HCT116 (cell line): Measurements from ENCODE around the gene COL26A1.

ENCODE experiments used
- CTCF ChIP-seq, 3 experiments: fragments of 200-600 bp in 1 of 3; sonication (generic) in 1 of 3; IDR thresholded peaks in 2 of 3; conservative IDR thresholded peaks in 1 of 3; 2 replicates each; pipeline ENCODE4 v1.5.1; 2012 to 2017; ENCODE audit warnings: low read depth in 2 of 3, low read length in 2 of 3, antibody characterized with exemption in 1 of 3, borderline replicate concordance in 1 of 3, control low read depth in 1 of 3, mild to moderate bottlenecking in 1 of 3, mixed read lengths in 1 of 3, mixed run types in 1 of 3, moderate library complexity in 1 of 3; ENCODE audit not compliant: insufficient read depth in 1 of 3
- EZH2 ChIP-seq: fragments of 200-600 bp; sonication (generic); IDR thresholded peaks from 2 replicates; pipeline ENCODE4 v1.6.1; 2017; ENCODE audit warnings: antibody characterized with exemption, mixed run types
- EZH2phosphoT487 ChIP-seq: fragments of 200-600 bp; IDR thresholded peaks from 2 replicates; pipeline ENCODE4 v1.6.1; 2018; ENCODE audit warnings: antibody characterized with exemption, borderline replicate concordance
- FOSL1 ChIP-seq: IDR thresholded peaks from 2 replicates; pipeline ENCODE4 v1.6.1; 2012; ENCODE audit warnings: low read depth
- MAX ChIP-seq: IDR thresholded peaks from 2 replicates; pipeline ENCODE4 v1.6.1; 2012
- POLR2AphosphoS5 ChIP-seq: IDR thresholded peaks from 2 replicates; pipeline ENCODE4 v1.6.1; 2011; ENCODE audit warnings: mild to moderate bottlenecking, low read depth, low read length, moderate library complexity
- YY1 ChIP-seq: IDR thresholded peaks from 2 replicates; pipeline ENCODE4 v1.6.1; 2011; ENCODE audit warnings: low read length, low read depth, moderate library complexity, mild to moderate bottlenecking; ENCODE audit not compliant: insufficient replicate concordance; ENCODE audit errors: extremely low read depth
- ZBTB33 ChIP-seq: IDR thresholded peaks from 2 replicates; pipeline ENCODE4 v1.6.1; 2011; ENCODE audit warnings: mild to moderate bottlenecking, low read length, moderate library complexity; ENCODE audit not compliant: insufficient replicate concordance; ENCODE audit errors: extremely low read depth
- ZNF274 ChIP-seq: fragments of 200-500 bp; sonication (Bioruptor generic); IDR thresholded peaks from 2 replicates; pipeline ENCODE4 v1.6.1; 2014; ENCODE audit warnings: mild to moderate bottlenecking, low read depth, low read length, inconsistent platforms

- TF ChIP-seq POLR2AphosphoS5 (no peak), YY1 (no peak), EZH2phosphoT487 (no peak), CTCF (IDR thresholded peaks at IDR 0.05 in 2 of 3, conservative IDR thresholded peaks at IDR 0.05 in 1 of 3; ENCODE audit: borderline replicate concordance in 1 of 3, insufficient read depth in 1 of 3, low read depth in 2 of 3, low read length in 2 of 3) (no peak), ZNF274 (no peak), MAX (no peak), EZH2 (no peak), ZBTB33 (no peak), FOSL1 (no peak)
Observed at GRCh38 chr7:101487753-101488152, 125.1 kb downstream of the COL26A1 start.
